Measurements from ENCODE around the gene CCL27.
A peak's percentile ranks its signal among the peaks of the same experiment; 100 is the strongest.
"Not testable (repeated sequence)": the region's sequence is repeated elsewhere in the genome, so short reads cannot be mapped to it uniquely, and the experiment has no call there.

The CCL27 gene

GRCh38 chr9:34650816-34651215, 11.6 kb downstream of the CCL27 start:
- DNase-seq (ENCODE audit: low spot score): no peak

GRCh38 chr9:34648673-34649072, 13.8 kb downstream of the CCL27 start:
- no peak for DNase-seq (ENCODE audit: low spot score)

GRCh38 chr9:34647651-34648050, 14.8 kb downstream of the CCL27 start:
- no peak for DNase-seq (ENCODE audit: low spot score)

GRCh38 chr9:34647084-34647403, 15.4 kb downstream of the CCL27 start:
- DNase-seq (ENCODE audit: low spot score): no peak

DNA sequence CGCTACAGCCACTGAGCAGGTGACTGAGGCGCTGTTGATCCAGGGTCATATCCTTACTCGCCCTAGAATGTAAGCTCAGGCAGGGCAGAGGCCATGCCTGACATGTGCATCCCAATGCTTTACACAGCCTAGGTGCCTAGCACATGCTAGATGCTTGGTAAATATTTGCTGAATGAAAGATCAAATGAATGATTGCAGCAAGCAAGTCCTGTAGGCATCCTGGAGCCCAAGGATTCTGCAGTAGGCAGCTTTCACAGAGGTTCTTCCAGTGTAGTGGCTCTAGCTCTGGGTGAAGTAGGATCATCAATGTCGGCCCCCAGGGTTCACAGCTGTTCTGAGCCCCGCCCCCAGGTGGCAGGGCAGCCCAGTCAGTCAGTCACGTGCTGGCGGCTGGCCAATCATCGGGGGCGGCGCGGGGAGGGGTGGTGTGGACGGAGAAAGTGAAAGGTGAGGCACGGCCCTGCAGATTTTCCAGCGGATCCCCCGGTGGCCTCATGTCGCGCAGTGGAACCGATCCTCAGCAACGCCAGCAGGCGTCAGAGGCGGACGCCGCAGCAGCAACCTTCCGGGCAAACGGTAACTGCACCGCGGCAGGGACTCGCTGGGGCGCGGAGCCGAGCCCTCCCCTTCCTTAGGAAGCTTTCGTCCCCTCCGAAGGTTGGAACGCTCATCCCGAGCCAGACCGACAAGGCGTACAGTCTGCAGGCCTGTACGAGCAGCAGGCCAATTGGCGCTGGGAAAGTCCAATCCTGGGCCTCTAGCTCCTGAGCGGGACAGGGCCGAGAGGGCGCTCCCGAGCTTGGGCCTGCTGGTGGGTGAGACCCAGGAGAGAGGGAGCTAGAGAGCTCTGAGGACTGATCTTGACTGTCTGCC, 16.0 kb downstream of the CCL27 start, which contains the start of gene GALT:
TSS of gene GALT (plus strand) at position 465 of the 873 bp plus-strand sequence. CDS start at position 495, 30 bp downstream.
- DNase-seq (ENCODE audit: low spot score): peak; percentile 84

DNA sequence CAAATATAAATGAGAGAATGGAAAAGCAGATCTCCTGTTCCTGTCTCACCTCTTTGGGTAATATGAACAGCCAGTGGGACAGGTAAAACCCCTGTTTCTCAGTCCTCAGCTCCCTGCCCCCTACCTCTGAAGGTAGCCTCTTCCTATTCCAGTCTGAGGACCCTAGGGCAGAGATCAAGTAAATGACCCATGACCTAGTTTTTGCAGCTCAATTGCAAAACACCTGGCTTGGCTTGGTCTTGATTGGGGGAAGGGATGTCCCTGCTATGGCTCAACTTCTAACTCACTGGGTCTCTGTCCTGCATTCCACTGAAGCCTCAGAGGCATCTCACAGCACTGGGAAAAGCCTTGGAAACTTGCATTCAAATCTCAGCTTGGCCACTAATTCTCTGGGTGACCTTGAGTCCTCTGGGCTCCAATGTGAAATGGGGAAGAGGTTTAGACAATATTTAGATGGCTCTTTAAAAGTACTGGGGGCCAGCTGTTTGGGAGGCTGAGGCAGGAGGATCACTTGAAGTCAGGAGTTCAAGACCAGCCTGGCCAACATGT, 17.6 kb downstream of the CCL27 start:
- no peak for DNase-seq (ENCODE audit: low spot score)

- DNase-seq (ENCODE audit: low spot score): no peak
Observed at GRCh38 chr9:34642679-34643078, 19.8 kb downstream of the CCL27 start.

- DNase-seq (ENCODE audit: low spot score): not testable (repeated sequence)
Observed at GRCh38 chr9:34639322-34639721, 23.1 kb downstream of the CCL27 start.

DNA sequence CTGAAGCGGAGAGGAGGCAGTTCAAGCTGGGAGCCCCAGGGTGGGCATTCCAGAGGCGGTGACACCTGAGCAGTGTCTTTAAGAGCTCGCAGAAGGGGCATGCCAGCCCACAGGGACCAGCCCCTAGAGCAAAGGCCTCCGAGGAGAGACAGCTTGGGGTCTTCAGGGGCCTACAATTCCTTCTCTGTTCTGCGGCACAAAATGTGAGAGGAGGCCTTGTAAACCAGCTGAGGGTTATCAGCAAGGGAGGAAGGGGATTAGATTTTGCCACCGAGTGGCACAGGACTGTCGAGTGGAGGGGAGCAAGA, 24.4 kb downstream of the CCL27 start:
- no peak for DNase-seq (ENCODE audit: low spot score)

GRCh38 chr9:34637356-34638137, 24.9 kb downstream of the CCL27 start, which contains the start of gene SIGMAR1:
SIGMAR1 (minus strand) TSS chr9:34637787; CDS start chr9:34637697, 90 bp downstream.
- peak; percentile 85 for DNase-seq (ENCODE audit: low spot score)

GRCh38 chr9:34636791-34637355, 25.6 kb downstream of the CCL27 start:
- DNase-seq (ENCODE audit: low spot score): no peak

DNA sequence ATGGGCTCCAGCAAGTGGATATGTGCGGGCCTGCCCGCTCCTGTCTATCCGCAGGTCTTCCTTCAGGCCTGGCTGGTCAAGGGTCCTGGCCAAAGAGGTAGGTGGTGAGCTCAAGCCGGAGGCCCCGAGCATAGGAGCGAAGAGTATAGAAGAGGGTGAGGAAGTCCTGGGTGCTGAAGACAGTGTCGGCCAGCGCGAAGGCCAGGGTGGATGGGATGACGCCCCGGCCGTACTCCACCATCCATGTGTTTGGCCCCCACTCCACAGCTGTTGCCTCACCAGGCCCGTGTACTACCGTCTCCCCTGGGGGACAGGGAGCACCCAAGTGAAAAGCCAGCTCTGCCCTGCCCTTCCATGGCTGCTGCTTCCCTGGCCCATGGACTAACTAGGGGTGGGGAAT, 26.9 kb downstream of the CCL27 start:
- no peak for DNase-seq (ENCODE audit: low spot score)

GRCh38 chr9:34634551-34635248, 27.8 kb downstream of the CCL27 start:
- no peak for DNase-seq (ENCODE audit: low spot score)

GRCh38 chr9:34633851-34634550, 28.5 kb downstream of the CCL27 start:
- peak; percentile 76 for DNase-seq (ENCODE audit: low spot score)

DNA sequence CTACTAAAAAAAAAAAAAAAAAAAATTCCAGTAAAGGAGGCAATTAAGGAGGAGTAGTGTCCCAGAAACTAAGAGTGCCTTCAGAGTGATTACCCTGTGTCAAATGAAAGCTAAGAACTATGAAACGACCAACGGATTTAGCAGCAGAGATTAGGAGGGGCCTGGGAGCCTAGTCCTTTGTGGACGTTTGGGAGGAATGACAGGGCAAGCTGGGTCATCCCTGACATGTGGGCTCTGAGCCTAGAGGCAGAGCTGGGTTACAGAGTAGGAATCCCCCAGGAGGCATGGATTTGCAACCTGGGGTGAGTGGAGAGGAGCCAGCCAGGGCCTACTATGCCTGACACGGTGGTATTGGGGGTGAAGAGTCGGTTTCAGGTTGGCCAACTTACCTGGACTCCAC, 29.3 kb downstream of the CCL27 start:
- DNase-seq (ENCODE audit: low spot score): no peak

DNA sequence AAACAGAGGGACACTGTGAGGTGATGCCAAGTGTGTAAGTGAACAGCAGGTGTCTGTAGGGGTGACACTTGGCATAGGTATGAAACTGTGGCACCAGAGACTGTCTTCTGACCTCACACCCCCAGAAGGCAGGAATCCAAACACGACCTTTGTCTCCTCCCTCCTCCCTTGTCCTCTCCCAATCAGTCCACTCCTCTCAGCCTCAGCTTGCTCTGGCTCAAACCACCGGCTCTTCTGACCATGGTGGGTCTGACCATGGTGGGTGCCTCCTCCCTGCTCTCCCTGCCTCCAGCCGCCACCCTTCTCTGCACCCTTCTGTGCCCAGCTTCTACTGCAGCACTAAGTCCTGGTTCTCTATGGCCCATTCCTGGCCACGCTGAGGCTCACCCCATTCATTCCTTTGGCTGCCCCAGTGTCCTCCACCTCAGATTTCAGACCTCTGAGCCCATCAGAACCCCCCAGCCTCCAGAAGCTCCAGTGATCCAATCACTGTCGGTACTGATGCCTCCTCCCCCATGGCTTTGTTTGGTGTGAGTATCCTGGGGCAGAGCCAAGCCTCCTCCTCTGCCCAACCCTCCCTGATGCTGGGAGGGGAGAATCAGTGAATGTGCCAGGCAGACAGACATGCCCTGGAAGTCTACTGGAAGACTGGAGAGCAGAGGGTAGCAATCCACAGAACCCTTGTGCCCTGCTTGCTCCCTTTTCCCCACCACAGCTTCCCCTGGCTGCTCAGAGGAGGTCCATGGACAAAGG, 31.9 kb downstream of the CCL27 start:
- DNase-seq (ENCODE audit: low spot score): no peak

- DNase-seq (ENCODE audit: low spot score): no peak
Observed at GRCh38 chr9:34629491-34629808, 33.0 kb downstream of the CCL27 start.

- DNase-seq (ENCODE audit: low spot score): no peak
Observed at GRCh38 chr9:34628656-34629490, 33.6 kb downstream of the CCL27 start, which contains the start of gene ARID3C. ARID3C (minus strand) TSS chr9:34629066; CDS start chr9:34628014, 1,052 bp downstream.

GRCh38 chr9:34627716-34628655, 34.5 kb downstream of the CCL27 start:
- no peak for DNase-seq (ENCODE audit: low spot score)

All from kidney capillary endothelial cell (primary cell).